Stimulated activated naive CD8-positive, alpha-beta T cell treated with anti-CD3 and anti-CD28 coated beads, Interleukin-15, Interleukin-2, amounts not matched to agents 100 ng/mL and 50 ng/mL, for 24 hours (primary cell): ENCODE data around the gene DCAF8.

Experiments used
- H3K27ac Mint-ChIP-seq: one replicate; pipeline ENCODE4 v1.8.0; 2021; ENCODE audit warnings: mild to moderate bottlenecking, mixed read lengths
- H3K27me3 Mint-ChIP-seq: one replicate; pipeline ENCODE4 v1.8.0; 2021; ENCODE audit warnings: mixed read lengths
- H3K36me3 Mint-ChIP-seq: one replicate; pipeline ENCODE4 v1.8.0; 2021; ENCODE audit warnings: low read depth, mixed read lengths
- H3K4me1 Mint-ChIP-seq: one replicate; pipeline ENCODE4 v1.8.0; 2021; ENCODE audit warnings: low read depth, mixed read lengths
- H3K4me3 Mint-ChIP-seq: one replicate; pipeline ENCODE4 v1.8.0; 2021; ENCODE audit warnings: mild to moderate bottlenecking, mixed read lengths
- H3K9me3 Mint-ChIP-seq: one replicate; pipeline ENCODE4 v1.8.0; 2021; ENCODE audit warnings: mixed read lengths

DCAF8 gene

GRCh38 chr1:160188341-160188740 is 74.0 kb downstream of the DCAF8 start:
- Mint-ChIP-seq H3K27me3 (no peaks in the 10 kb centered on the region), H3K9me3 (no peaks in the 10 kb centered on the region), H3K4me1 (no peaks in the 10 kb centered on the region), H3K27ac (no peak overlapping the region), H3K4me3 (no peak overlapping the region), H3K36me3 (no peaks in the 10 kb centered on the region)

- Mint-ChIP-seq H3K9me3 (no peaks in the 10 kb centered on the region), H3K27ac (no peak overlapping the region), H3K27me3 (no peaks in the 10 kb centered on the region), H3K4me1 (no peaks in the 10 kb centered on the region), H3K4me3 (no peak overlapping the region), H3K36me3 (no peaks in the 10 kb centered on the region)
Measured at GRCh38 chr1:160187407-160187806, 74.9 kb downstream of the DCAF8 start.

- H3K4me3 Mint-ChIP-seq, result no peak overlapping the region
- H3K27me3 Mint-ChIP-seq, result no peaks in the 10 kb centered on the region
- no peaks in the 10 kb centered on the region for H3K9me3 Mint-ChIP-seq
- H3K4me1 Mint-ChIP-seq, result no peaks in the 10 kb centered on the region
- H3K36me3 Mint-ChIP-seq, result no peaks in the 10 kb centered on the region
- no peak overlapping the region for H3K27ac Mint-ChIP-seq
Measured at GRCh38 chr1:160186729-160187128, 75.6 kb downstream of the DCAF8 start.

GRCh38 chr1:160186246-160186645 is 76.1 kb downstream of the DCAF8 start:
- H3K9me3 Mint-ChIP-seq, result no peaks in the 10 kb centered on the region
- no peaks in the 10 kb centered on the region for H3K36me3 Mint-ChIP-seq
- H3K27me3 Mint-ChIP-seq, result no peaks in the 10 kb centered on the region
- no peak overlapping the region for H3K4me3 Mint-ChIP-seq
- no peak overlapping the region for H3K27ac Mint-ChIP-seq
- H3K4me1 Mint-ChIP-seq, result no peaks in the 10 kb centered on the region

- Mint-ChIP-seq H3K36me3 (no peaks in the 10 kb centered on the region), H3K27me3 (peaks cover 3% of the 10 kb centered on the region), H3K4me1 (peaks cover 6% of the 10 kb centered on the region), H3K9me3 (no peaks in the 10 kb centered on the region), H3K4me3 (no peak overlapping the region), H3K27ac (no peak overlapping the region)
Measured at GRCh38 chr1:160179336-160179735, 83.0 kb downstream of the DCAF8 start.

- H3K27me3 Mint-ChIP-seq, result peaks cover 3% of the 10 kb centered on the region
- H3K4me3 Mint-ChIP-seq, result no peak overlapping the region
Measured at GRCh38 chr1:160178731-160179130, 83.6 kb downstream of the DCAF8 start.

GRCh38 chr1:160177667-160178066 is 84.7 kb downstream of the DCAF8 start:
- H3K4me3 Mint-ChIP-seq, result no peak overlapping the region
- peaks cover 7% of the 10 kb centered on the region for H3K27me3 Mint-ChIP-seq

More at GRCh38 chr1:160178731-160179130, 83.6 kb downstream of the DCAF8 start:
- Mint-ChIP-seq H3K9me3 (no peaks in the 10 kb centered on the region), H3K36me3 (no peaks in the 10 kb centered on the region), H3K27ac (no peak overlapping the region), H3K4me1 (peaks cover 6% of the 10 kb centered on the region)

GRCh38 chr1:160177231-160177630 is 85.1 kb downstream of the DCAF8 start:
- Mint-ChIP-seq H3K36me3 (no peaks in the 10 kb centered on the region), H3K4me3 (no peak overlapping the region), H3K9me3 (no peaks in the 10 kb centered on the region), H3K27me3 (peaks cover 11% of the 10 kb centered on the region), H3K4me1 (peaks cover 6% of the 10 kb centered on the region), H3K27ac (no peak overlapping the region)

More at GRCh38 chr1:160177667-160178066, 84.7 kb downstream of the DCAF8 start:
- Mint-ChIP-seq H3K9me3 (no peaks in the 10 kb centered on the region), H3K4me1 (peaks cover 6% of the 10 kb centered on the region), H3K27ac (no peak overlapping the region), H3K36me3 (no peaks in the 10 kb centered on the region)

GRCh38 chr1:160171980-160172379 is 90.4 kb downstream of the DCAF8 start:
- Mint-ChIP-seq H3K27me3 (peaks cover 12% of the 10 kb centered on the region), H3K4me3 (no peak overlapping the region), H3K4me1 (peaks cover 34% of the 10 kb centered on the region), H3K27ac (no peak overlapping the region), H3K36me3 (no peaks in the 10 kb centered on the region), H3K9me3 (no peaks in the 10 kb centered on the region)

GRCh38 chr1:160171354-160171753 is 91.0 kb downstream of the DCAF8 start:
- Mint-ChIP-seq H3K9me3 (no peaks in the 10 kb centered on the region), H3K27ac (no peak overlapping the region), H3K4me1 (peaks cover 35% of the 10 kb centered on the region), H3K36me3 (no peaks in the 10 kb centered on the region), H3K27me3 (peaks cover 16% of the 10 kb centered on the region), H3K4me3 (no peak overlapping the region)

- Mint-ChIP-seq H3K4me3 (peak overlapping the region; percentile 1), H3K9me3 (no peaks in the 10 kb centered on the region), H3K27ac (peak overlapping the region; percentile 57), H3K36me3 (no peaks in the 10 kb centered on the region), H3K27me3 (peaks cover 19% of the 10 kb centered on the region), H3K4me1 (peaks cover 40% of the 10 kb centered on the region)
Measured at GRCh38 chr1:160169553-160170399, 92.6 kb downstream of the DCAF8 start.

- Mint-ChIP-seq H3K9me3 (no peaks in the 10 kb centered on the region), H3K4me1 (peaks cover 40% of the 10 kb centered on the region), H3K4me3 (no peak overlapping the region), H3K36me3 (no peaks in the 10 kb centered on the region), H3K27ac (no peak overlapping the region), H3K27me3 (peaks cover 23% of the 10 kb centered on the region)
Measured at GRCh38 chr1:160168609-160169369, 93.6 kb downstream of the DCAF8 start.

GRCh38 chr1:160168016-160168415 is 94.3 kb downstream of the DCAF8 start:
- Mint-ChIP-seq H3K4me3 (no peak overlapping the region), H3K27ac (no peak overlapping the region), H3K4me1 (peaks cover 40% of the 10 kb centered on the region), H3K27me3 (peaks cover 23% of the 10 kb centered on the region), H3K9me3 (no peaks in the 10 kb centered on the region), H3K36me3 (no peaks in the 10 kb centered on the region)

GRCh38 chr1:160167580-160167979 is 94.8 kb downstream of the DCAF8 start:
- Mint-ChIP-seq H3K27me3 (peaks cover 19% of the 10 kb centered on the region), H3K4me1 (peaks cover 40% of the 10 kb centered on the region)

GRCh38 chr1:160167056-160167455 is 95.3 kb downstream of the DCAF8 start:
- Mint-ChIP-seq H3K9me3 (no peaks in the 10 kb centered on the region), H3K4me1 (peaks cover 40% of the 10 kb centered on the region), H3K4me3 (no peak overlapping the region), H3K27ac (peak overlapping the region; percentile 64), H3K27me3 (peaks cover 14% of the 10 kb centered on the region), H3K36me3 (no peaks in the 10 kb centered on the region)

More at GRCh38 chr1:160167580-160167979, 94.8 kb downstream of the DCAF8 start:
- Mint-ChIP-seq H3K27ac (peak overlapping the region; percentile 64), H3K4me3 (no peak overlapping the region), H3K36me3 (no peaks in the 10 kb centered on the region), H3K9me3 (no peaks in the 10 kb centered on the region)
